Measurements from ENCODE around the gene TMEM130.

TMEM130 gene

GRCh38 chr7:98869597-98870120, at the start of gene TMEM130:
TSS of gene TMEM130 (minus strand) at chr7:98870014. CDS start at chr7:98869861, 153 bp downstream.
- TF ChIP-seq CTCF (IDR thresholded peaks at IDR 0.05; ENCODE audit: low read depth, low read length, missing control alignments), result no peak
- DNase-seq (ENCODE audit: low read depth), result no peak
- peak within 1 kb of the TSS; percentile 28 for H3K4me3 ChIP-seq (ENCODE audit: low read depth, low read length)

DNA sequence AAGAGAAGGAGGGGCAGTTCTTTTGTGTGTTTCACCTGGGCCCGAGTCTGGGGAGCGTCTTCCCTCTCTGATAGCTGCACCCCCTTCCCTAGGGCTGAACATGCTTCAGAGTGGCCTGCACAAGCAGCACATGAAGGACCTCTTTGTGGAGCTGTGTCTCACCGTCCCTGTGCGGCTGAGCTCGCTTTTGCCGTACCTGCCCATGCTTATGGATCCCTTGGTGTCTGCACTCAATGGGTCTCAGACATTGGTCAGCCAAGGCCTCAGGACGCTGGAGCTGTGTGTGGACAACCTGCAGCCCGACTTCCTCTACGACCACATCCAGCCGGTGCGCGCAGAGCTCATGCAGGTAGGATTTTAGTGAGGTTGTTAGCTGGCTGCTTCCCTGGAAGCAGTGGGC, 47.5 kb upstream of the TMEM130 start:
- TF ChIP-seq CTCF (IDR thresholded peaks at IDR 0.05; ENCODE audit: low read depth, low read length, missing control alignments), result no peak
- DNase-seq (ENCODE audit: low read depth), result no peak
- H3K4me3 ChIP-seq (ENCODE audit: low read depth, low read length), result no peak overlapping the region

- DNase-seq (ENCODE audit: low read depth), result no peak
- H3K4me3 ChIP-seq (ENCODE audit: low read depth, low read length), result no peak overlapping the region
- TF ChIP-seq CTCF (IDR thresholded peaks at IDR 0.05; ENCODE audit: low read depth, low read length, missing control alignments), result no peak
Measured at GRCh38 chr7:98913612-98914011, 43.8 kb upstream of the TMEM130 start.

DNA sequence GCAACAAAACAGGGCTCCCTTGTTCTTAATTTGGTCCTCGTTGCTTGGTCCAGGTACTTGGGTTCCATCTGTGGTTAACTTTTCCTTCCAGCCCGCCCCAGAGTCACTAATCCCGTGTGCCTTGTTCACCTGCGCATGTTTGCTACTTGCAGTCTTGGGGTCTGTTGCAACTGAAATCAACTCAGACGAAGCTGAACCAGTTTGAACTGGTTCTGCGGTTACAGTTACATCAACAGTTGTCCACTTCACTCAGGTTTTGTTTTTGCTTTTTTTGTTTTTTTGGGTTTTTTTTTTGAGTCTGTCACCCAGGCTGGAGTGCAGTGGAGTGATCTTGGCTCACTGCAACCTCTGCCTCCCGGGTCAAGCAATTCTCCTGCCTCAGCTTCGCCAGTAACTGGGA, 43.2 kb upstream of the TMEM130 start:
- TF ChIP-seq CTCF (IDR thresholded peaks at IDR 0.05; ENCODE audit: low read depth, low read length, missing control alignments), result no peak
- no peak for DNase-seq (ENCODE audit: low read depth)
- no peak overlapping the region for H3K4me3 ChIP-seq (ENCODE audit: low read depth, low read length)

DNA sequence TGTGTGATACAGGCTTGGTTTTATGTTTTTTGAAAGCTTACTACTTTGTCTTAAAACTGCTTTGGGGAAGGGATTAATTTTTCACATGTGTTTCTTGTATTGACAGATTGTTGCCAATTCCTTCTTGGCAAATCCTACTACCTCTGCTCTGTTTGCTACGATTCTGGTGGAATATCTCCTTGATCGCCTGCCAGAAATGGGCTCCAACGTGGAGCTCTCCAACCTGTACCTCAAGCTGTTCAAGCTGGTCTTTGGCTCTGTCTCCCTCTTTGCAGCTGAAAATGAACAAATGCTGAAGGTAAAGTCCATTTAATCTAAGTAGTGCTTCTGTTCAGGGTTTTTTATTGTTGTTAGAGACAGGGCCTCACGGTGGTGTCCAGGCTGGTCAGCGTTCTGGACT, 42.1 kb upstream of the TMEM130 start:
- no peak for TF ChIP-seq CTCF (IDR thresholded peaks at IDR 0.05; ENCODE audit: low read depth, low read length, missing control alignments)
- H3K4me3 ChIP-seq (ENCODE audit: low read depth, low read length), result no peak overlapping the region
- no peak for DNase-seq (ENCODE audit: low read depth)

GRCh38 chr7:98910427-98910826, 40.6 kb upstream of the TMEM130 start:
- no peak overlapping the region for H3K4me3 ChIP-seq (ENCODE audit: low read depth, low read length)
- DNase-seq (ENCODE audit: low read depth), result no peak
- no peak for TF ChIP-seq CTCF (IDR thresholded peaks at IDR 0.05; ENCODE audit: low read depth, low read length, missing control alignments)

DNA sequence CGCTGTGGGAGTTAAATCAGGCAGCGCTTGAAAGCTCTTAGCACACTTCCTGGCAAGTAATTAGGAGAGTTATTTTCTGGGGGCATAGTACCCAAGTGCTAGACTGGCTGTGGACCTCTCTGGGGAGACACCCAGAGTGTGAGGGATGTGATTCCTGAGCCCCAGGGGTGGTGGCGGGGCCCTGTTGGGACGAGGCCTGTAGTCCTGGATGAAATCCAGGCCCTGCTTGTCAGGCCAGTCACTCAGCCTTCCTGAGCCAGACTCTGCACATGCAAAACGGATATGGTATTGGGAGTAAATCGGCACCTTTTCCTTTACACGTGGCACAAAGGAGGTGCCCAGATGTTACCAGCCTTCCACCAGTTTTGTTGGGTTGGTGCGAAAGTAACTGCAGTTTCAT, 39.7 kb upstream of the TMEM130 start:
- no peak overlapping the region for H3K4me3 ChIP-seq (ENCODE audit: low read depth, low read length)
- no peak for TF ChIP-seq CTCF (IDR thresholded peaks at IDR 0.05; ENCODE audit: low read depth, low read length, missing control alignments)
- no peak for DNase-seq (ENCODE audit: low read depth)
